Measurements from ENCODE around the gene NEK10. TPM values are rescaled to one million over a fixed set of nuclear protein-coding genes. Genes with fewer than 3 reads are reported as not detected.

NEK10 gene
- total RNA-seq, 4 donors from 2014 or later = 1.7 to 2.1 (median 2.1) TPM; not detected in 1

- WGBS, 2 donors = 73 to 78% methylated on average over 6 of the region's 6 CpGs
- no peak for TF ChIP-seq CTCF (IDR thresholded peaks at IDR 0.05)
- TF ChIP-seq POLR2A (IDR thresholded peaks at IDR 0.05) = no peak
Measured at GRCh38 chr3:27090275-27091041, 278.7 kb downstream of the NEK10 start.

GRCh38 chr3:27089645-27090044 is 279.5 kb downstream of the NEK10 start:
- intact Hi-C loops (cut with DNase I; ENCODE audit: low total_unique reads) = no loop called here
- 55 to 90% methylated on average over 1 of the region's 1 CpG for WGBS, 2 donors
- H3K4me3 ChIP-seq (ENCODE audit: low read depth, poor library complexity, severe bottlenecking) = no peak overlapping the region
- no peak for DNase-seq (ENCODE audit: low spot score in 2 of 2)
- TF ChIP-seq CTCF (IDR thresholded peaks at IDR 0.05) = no peak
- TF ChIP-seq POLR2A (IDR thresholded peaks at IDR 0.05) = no peak

More at GRCh38 chr3:27090275-27091041, 278.7 kb downstream of the NEK10 start:
- intact Hi-C loops (cut with DNase I; ENCODE audit: low total_unique reads) = no loop called here
- DNase-seq (ENCODE audit: low spot score in 2 of 2) = no peak
- H3K4me3 ChIP-seq (ENCODE audit: low read depth, poor library complexity, severe bottlenecking) = no peak overlapping the region

- intact Hi-C loops (cut with DNase I; ENCODE audit: low total_unique reads) = no loop called here
- WGBS, 2 donors = 28 to 29% methylated on average over 2 of the region's 2 CpGs
- H3K4me3 ChIP-seq (ENCODE audit: low read depth, poor library complexity, severe bottlenecking) = no peak overlapping the region
- no peak for DNase-seq (ENCODE audit: low spot score in 2 of 2)
- TF ChIP-seq POLR2A (IDR thresholded peaks at IDR 0.05) (no peak), CTCF (IDR thresholded peaks at IDR 0.05) (no peak)
Measured at GRCh38 chr3:27089068-27089467, 280.1 kb downstream of the NEK10 start.

GRCh38 chr3:27085829-27086730 is 283.1 kb downstream of the NEK10 start:
- no peak for DNase-seq (ENCODE audit: low spot score in 2 of 2)
- intact Hi-C loops (cut with DNase I; ENCODE audit: low total_unique reads) = no loop called here
- TF ChIP-seq POLR2A (IDR thresholded peaks at IDR 0.05) = no peak
- TF ChIP-seq CTCF (IDR thresholded peaks at IDR 0.05) = no peak
- no peak overlapping the region for H3K4me3 ChIP-seq (ENCODE audit: low read depth, poor library complexity, severe bottlenecking)
- WGBS, 2 donors = 77 to 88% methylated on average over 5 of the region's 5 CpGs

- TF ChIP-seq POLR2A (IDR thresholded peaks at IDR 0.05) = no peak
- no peak for TF ChIP-seq CTCF (IDR thresholded peaks at IDR 0.05)
- WGBS, 2 donors = 52 to 56% methylated on average over 2 of the region's 2 CpGs
- DNase-seq (ENCODE audit: low spot score in 2 of 2) = no peak
- intact Hi-C loops (cut with DNase I; ENCODE audit: low total_unique reads) = no loop called here
- no peak overlapping the region for H3K4me3 ChIP-seq (ENCODE audit: low read depth, poor library complexity, severe bottlenecking)
Measured at GRCh38 chr3:27081992-27082607, 287.1 kb downstream of the NEK10 start.

All from lower leg skin (tissue), 4 donors.